HG02981 (cell line): Measurements from ENCODE around the gene DAGLA.

Experiments
- ATAC-seq: cut with Tn5 transposase; IDR thresholded peaks from one replicate; pipeline ENCODE4 v1.9.1; 2021; ENCODE audit warnings: mild to moderate bottlenecking, moderate library complexity; ENCODE audit not compliant: unreplicated experiment

The DAGLA gene

DNA sequence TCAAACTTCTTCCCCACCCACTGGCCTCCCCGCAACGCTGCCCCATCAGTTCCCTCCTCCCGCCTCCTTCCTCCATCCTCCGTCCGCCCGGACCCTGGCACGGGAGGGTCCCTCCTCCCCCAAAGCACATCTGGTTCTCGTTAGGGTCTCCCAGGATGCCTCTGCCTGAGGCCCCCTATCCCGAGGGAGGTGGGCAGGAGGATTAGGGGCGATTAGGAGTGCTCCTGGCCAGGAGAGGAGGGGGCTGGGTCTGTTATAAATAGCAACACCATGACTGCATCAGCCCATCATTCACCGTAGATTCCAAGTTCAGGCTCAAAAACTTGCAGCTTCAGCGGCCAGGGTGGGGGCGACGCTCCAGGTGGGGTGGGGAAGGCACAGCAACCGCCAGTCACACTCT, 82.6 kb downstream of the DAGLA start:
- ATAC-seq = no peak

DNA sequence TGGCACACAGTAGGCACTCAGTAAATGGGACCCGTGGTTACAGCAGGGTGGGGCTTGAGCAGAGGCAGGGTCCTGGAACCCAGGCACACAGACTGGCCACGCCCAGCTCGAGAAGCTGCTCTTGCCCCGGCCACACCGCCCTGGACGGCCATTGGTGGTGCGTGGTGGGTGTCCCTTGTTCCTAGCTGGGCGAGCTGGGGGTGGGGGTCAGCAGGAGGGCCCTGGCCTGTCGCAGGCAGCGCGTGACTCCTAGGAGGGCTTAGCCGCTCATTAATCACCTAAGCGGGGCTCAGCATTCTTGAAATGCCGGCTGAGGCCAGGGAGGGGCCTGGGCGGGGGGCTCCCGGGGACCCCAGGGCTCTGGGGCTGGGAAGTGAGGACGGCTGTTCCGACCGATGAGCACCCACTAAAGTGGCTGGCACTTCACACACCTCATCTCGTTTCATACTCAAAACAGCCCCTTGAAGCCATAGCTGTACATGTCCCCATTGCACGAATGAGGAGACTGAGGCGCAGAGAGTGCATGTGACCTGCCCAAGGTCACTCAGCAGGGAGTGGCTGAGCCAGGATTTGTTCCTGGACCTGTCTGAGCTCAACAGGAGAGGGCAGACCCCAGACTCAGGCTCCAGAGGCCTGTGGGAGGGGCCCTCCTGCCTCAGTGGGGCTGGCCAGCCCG, 83.9 kb downstream of the DAGLA start:
- ATAC-seq = no peak

DNA sequence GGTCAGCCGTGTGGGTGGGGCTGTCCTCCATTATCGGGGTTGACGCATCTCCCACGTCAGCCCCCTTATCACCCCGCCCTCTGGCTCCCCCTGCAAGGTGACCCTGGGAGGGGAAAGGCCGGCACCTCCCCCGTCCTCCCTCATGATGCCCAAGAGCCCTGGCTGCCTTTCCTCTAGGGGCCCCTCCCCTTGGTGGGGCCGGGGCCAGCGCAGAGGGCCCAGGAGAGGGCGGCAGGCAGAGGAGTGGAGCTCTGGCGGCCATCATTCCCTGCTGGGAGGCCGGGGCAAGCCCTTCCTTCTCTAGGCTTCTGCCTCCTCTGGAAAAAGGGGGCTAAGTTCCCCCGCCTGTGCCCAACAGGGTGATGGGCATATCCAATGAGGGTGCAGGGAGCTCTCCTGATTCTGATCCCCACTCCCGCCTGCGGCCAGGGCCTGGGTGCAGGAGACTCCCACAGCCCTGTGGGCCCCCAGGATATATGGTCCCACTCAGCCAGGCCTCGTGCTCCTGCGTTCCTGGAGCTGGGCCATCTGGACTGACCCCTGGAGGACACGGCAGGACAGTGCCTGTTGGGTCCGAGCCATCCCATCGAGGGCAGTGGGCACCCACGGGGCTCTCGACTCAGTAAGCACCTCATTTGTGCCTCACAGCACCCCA, 84.5 kb downstream of the DAGLA start:
- no peak for ATAC-seq

DNA sequence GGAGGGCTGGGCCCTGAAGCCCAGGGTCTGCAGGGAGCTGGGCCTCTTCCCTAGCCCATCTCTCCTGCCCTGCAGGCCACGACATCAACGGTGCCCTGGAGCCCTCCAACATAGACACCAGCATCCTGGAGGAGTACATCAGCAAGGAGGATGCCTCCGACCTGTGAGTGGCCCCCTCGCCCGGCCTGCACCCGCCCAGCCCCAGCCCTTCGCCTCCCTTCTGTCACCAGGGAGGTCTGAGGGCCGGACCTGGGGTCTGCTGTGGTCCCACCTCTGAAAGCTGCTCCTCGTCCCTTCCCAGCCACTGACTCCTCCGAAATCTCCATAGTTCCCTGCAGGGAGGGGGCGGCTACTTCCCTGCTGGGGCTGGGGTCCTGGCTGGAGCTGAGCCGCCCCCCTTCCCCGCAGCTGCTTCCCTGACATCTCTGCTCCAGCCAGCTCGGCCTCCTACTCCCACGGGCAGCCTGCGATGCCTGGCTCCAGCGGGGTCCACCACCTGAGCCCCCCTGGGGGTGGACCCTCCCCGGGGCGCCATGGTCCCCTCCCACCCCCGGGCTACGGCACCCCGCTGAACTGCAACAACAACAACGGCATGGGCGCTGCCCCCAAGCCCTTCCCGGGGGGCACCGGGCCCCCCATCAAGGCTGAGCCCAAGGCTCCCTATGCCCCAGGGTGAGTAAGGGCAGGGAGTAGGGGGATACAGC, 85.5 kb downstream of the DAGLA start:
- no peak for ATAC-seq

DNA sequence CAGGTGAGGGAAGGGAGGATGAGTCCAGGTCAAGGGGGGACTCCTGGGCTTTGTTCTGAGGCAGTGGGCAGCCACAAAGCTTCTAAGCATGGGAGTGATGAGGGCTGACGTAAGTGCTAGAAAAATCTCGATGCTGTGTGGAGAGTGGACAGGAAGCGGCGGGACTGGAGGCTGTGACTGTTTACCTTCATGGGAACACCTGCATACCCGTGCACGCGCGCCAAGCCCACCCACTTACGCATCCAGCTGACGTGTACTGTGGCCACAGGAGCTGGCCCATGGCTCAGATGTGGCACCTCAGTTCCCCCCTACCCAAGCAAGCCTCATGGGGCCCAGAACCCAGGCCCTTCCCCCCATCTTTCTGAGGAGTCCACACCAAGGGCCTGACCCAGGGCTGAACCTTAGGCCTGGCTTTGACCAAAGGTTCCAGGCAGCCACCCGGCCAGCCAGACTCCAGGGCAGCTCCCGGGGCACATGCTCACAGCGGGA, 86.2 kb downstream of the DAGLA start:
- no peak for ATAC-seq

DNA sequence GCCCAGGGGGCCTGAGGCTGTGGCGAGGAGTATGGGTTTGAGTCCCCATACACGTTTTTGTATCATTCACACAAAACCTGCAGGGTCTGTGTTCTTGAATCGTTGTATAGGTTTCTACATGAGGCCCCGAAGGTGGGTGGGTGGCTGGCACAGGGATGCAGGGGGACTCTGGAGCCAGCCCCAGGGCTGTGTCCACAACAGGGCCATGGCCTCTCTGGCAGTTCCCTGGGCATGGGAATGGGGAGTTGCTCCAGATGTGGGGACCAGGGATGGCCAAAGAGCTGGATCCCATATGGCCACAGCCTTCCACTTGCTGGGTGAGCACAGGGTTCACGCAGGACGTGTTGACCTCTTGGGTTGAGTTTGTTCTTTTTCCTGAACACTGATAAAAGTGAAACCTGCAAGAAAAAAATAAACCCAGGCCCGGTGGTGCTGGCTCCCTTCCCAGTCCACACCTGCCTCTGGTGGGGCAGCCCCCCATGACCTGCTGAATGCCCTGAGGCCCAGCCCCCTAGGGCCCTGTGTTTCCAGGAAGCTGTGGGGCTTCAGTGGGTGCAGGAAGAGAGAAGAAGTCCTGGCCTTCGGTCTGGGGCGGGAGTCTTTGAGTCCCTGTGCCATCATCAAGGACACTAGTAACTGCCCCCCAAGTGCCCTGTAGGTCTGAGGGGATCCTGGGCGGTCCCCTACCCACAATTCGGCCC, 88.3 kb downstream of the DAGLA start:
- no peak for ATAC-seq

DNA sequence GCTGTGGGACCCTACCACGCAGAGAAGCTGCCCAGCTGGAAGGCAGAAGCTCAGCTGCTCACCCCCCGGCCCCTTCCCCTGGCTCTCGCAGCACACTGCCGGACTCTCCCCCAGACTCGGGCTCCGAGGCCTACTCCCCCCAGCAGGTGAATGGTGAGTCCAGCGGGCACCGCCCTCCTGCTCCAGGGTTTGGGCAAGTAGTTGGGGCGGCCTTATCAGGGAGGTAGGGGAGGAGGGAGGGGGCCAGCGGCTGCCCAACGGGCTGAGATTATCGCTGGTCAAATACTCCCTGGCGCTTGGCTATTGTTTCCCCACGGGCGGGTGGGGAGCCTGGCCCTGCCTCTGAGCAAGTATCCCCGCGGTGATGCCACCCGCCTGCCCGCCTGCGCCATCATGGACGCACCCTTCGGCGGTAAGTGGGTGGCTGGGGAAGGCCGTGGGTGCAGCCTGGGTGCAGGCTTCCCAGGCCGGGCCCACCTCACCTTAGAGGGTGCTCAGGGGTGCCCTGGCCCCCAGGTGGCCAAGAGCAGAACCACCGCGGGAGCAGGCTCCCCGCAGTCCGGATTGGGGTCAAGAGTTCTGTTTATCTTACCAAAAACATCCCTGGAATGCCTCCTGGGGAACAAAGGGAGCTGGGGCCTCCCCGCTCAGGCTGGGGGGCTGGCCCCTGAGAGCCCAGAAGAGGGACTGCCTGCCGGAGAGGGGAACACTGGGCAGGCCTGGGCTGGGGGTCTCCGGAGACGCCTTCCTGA, 89.2 kb downstream of the DAGLA start:
- no peak for ATAC-seq

DNA sequence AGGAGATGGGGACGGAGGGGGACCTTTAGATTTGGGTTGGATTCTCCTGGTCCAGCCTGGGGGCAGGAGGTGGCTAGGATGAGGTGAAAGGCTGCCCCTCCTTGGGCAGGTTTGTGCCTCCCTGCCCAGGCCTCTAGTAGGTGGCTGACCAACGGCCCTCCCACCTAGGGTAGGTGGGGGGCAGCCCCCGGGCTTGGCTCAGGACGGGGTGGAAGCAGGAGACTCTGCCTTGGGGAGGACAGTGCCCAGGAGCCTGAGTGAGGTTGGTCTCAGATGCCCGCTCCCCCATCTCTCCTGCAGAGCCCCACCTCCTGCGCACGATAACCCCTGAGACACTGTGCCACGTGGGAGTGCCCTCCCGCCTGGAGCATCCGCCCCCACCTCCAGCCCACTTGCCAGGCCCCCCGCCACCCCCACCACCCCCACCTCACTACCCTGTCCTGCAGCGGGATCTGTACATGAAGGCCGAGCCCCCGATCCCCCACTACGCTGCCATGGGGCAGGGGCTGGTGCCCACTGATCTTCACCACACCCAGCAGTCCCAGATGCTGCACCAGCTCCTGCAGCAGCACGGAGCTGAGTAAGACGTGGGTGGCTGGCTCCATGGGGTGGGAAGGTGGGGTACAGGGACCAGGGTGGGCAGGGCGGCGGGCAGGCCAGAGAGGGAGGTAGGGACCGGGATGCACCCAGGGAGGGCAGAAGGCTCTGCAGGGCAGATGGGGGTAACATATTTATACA, 89.9 kb downstream of the DAGLA start:
- no peak for ATAC-seq

DNA sequence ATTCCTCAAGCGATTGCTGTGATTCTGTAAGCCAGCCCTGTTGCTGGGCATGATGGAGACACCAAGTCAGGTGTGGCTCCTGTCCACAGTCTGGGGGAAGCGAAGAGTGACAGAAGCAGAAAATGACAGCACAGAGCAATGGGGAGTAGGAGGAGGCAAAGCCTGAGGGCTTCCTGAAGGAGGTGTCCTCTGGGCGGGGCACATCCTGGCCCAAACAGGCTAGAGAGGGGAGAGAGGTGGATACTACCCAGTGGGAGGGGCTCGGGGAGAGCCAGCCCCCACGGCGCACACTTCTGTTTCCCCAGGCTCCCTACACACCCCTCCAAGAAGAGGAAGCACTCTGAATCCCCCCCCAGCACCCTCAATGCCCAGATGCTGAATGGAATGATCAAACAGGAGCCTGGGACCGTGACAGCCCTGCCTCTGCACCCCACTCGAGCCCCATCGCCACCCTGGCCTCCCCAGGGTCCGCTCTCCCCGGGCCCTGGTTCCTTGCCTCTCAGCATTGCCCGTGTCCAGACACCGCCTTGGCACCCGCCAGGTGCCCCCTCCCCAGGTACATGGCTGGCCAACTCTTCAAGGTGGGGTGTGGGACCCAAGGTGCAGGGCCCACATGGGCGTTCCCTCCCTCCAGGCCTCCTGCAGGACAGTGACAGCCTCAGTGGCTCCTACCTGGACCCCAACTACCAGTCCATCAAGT, 91.2 kb downstream of the DAGLA start:
- ATAC-seq = no peak

DNA sequence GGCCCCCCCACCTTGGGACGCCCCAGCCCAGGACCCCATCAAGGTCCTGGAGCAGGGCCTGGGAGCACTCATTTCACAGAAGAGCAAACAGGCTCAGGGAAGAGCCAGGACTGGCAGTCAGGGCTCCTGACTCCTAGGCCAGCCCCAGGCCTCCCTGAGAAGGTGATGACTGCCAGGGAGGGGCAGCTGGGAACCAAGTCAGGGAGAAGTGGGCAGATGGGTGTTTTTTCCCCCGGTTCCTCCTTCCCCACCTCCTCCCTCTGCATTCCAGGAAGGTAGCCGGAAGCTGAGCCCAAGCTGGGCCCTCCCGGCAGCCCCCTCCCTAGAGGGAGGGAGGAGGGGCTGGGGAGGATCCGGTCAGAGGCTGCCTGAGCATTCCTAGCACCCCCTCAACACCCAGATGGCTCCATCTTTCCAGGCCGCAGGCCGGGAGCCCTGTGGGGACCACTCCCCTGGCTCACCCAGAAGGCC, 91.8 kb downstream of the DAGLA start:
- ATAC-seq = no peak

DNA sequence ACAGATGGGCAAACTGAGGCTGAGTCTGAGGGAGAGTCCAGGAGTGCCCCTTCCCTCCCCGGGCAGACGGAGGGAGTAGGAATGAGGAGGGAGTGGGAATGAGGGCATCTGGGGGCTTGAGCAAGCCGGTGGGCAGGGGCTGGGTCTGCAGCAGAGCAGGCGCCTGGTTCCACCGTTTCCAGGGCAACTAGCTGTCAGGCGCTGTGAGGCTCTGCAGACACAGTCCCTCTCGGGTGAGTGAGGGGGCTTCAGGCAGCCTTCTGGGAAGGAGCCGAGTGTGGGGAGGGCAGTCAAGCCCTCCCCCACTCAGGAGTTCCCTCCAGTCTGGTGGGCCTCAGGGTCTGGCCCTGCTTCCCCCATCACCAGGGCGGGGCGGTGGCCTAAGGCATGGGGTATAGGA, 93.2 kb downstream of the DAGLA start:
- ATAC-seq = no peak

DNA sequence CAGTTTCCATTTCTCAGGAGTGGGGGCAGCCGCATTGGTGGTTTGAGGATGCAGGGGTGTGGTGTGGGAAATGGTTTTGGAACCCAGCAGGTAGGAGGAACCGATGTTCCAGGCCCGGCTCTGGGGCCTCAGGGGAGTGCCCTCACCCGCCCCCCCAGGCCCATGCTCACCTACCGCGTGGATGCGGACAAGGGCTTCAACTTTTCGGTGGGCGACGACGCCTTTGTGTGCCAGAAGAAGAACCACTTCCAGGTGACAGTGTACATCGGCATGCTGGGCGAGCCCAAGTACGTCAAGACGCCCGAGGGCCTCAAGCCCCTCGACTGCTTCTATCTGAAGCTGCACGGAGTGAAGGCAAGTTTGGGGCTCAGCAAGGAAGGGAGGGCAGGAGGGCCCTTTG, 93.6 kb downstream of the DAGLA start:
- ATAC-seq = no peak

DNA sequence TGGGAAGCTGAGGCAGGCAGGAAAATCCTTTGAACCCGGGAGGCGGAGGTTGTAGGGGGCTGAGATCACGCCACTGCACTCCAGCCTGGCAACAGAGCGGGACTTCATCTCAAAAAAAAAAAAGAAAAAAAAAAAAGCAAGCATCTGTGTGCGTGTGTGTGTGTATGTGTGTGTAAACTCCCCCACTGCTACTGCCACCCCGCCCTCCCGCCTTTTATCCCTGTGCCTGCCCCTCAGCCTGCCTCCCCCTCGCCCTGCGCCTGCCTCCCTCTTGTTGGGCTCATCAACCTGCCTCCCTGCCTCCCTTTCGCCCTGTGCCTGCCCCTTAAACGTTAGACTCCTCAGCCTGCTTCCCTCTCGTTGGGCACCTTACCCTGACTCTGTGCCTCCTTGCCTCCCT, 94.2 kb downstream of the DAGLA start:
- ATAC-seq = no peak

DNA sequence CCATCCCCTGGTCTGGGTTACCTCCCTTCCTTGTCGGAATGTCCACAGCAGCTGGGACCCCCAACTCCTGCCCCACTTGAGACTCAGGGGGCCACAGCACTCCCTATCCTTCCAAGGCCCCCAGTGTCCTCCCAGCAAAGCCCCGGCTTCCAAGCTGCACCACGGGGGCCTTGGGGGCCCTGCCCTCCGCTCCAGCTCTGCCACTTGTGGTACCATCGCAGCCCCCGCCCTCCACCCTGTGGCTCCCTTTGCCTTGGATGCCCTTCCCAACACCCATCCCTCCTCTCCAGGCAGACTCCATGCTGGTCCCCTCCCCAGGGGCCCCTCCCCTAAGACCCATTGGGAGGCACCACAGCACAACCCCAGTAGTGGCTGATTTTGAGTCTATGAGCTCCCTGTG, 94.9 kb downstream of the DAGLA start:
- no peak for ATAC-seq

DNA sequence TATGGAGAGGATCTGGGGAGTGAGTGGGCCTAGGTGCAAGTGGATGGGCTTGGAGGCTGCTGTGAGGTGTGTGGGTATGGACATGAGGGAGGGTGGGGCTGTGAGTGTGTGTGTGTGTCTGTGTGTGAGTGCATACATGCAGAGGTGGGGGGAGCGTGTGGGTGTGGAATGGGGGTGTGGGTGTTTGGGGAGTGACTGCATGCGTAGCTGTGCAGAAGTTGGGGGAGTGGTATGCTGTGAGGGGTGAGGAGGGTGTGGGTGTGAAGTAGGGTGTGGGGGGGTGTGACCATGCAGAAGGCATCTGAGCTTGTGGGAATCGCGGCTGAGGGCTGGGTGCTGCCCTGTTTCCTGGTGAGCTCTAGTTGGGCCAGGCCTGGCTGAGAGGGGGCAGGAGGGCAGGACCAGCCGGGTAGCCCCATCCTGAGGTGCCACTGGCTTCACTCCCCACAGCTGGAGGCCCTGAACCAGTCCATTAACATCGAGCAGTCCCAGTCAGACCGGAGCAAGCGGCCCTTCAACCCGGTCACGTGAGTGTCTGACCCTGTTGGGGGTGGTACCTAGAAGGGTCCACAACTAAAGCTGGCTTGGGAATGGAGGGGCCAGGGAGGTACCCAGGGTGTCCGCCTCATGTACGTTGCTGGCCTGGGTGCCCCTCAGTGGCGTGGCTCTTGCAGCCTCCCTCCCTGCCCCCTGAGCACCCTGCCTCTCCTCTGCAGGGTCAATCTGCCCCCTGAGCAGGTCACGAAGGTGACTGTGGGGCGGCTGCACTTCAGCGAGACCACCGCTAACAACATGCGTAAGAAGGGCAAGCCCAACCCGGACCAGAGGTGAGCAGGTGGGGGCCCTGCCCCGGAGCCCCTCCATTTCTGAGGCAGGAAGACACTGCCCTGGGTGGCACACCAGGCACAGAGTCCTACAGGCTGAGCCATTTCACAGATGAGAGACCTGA, 95.7 kb downstream of the DAGLA start:
- no peak for ATAC-seq

DNA sequence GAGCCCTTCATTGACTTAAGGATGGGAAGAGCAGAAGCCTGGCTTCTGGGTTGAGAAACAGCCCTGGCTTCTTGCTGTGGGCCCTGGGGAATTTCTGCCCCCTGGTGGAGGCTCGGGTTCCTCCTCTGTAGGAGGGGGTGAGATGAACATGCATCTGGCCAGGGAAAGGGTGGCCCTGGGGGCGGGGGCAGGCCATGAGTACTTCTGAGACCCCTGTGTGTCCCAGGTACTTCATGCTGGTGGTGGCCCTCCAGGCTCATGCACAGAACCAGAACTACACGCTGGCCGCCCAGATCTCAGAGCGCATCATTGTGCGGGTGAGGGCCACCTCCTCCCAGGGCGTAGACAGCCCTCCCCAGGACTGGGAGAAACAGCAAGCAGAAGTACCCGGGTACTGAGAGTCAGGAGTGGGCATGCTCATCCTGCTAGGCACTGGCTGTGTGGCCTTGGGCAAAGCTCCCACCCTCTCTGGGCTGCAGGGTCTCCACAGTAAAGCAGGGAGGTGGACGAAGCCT, 96.4 kb downstream of the DAGLA start:
- ATAC-seq = no peak

DNA sequence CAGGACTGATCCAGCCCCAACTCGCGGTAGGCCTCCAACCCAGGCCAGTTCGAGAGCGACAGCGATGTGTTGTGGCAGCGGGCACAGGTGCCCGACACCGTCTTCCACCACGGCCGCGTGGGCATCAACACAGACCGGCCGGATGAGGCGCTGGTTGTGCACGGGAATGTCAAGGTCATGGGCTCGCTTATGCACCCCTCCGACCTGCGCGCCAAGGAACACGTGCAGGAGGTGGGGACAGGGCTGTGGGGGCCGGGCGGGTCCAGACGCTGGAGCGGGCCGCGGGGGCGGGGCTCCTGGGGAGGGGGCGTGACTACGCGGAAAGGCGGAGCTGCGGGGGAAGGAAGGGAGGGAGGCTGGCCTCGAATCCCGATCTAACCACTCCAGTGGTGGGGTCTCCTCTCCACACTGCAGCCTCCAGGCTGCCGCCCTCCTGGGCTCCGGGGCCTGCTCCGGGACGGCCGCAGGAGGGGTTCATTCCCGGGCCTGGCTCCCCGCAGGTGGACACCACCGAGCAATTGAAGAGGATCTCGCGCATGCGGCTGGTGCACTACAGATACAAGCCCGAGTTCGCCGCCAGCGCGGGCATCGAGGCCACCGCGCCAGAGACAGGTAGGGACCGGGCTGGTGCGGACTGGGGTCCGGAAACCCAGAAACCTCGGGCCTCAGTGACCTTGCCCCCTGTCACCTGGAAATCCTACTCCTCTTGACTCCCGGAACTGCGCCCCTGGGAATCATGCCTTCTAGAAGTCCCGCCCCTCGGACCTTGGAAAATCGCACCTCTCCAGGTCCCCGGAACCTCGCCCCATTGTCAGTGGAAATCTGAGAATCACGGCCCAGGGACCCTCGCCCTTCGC, 97.3 kb downstream of the DAGLA start:
- no peak for ATAC-seq
